Measurements from ENCODE around the gene CORO7.
"Not testable (repeated sequence)": the region's sequence is repeated elsewhere in the genome, so short reads cannot be mapped to it uniquely, and the experiment has no call there.

Gene CORO7

GRCh38 chr16:4349332-4349731 lies 67.1 kb downstream of the CORO7 start:
- DNase-seq, result no peak

DNA sequence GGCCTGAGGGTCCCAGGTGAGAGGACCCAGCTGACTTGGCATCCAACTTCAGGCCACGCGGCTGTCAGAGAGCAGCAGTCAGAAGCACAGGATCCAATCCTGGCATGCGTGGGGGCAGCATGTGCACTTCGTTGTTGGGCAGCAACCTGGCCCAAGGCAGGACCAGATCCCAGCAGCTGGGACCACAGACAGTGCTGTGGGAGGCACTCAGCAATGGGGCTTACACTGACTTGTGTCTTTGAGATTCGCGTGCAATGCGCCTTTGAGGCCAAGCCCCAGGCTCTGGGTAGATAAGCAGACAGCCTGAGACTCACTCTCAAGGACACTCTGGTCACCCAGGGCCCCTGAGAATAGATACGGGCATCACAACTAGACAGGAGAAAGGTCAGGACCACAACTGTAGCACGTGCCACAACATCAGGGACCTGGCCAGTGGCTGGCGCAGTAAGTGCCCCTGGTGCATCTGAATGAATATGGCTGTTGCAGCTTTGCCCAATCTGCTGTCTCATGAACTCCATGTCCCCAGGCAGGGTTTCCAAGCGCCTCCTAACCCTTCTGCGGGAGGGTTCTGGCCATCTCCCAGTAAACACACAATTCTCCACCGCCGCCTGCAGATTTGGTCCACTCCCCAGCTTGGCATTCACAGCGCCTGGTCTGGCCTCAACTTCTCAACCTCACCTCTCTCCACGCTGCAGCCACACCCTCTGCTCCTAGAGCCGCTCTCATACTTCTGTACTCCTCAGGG lies 68.5 kb downstream of the CORO7 start:
- DNase-seq, result no peak

DNA sequence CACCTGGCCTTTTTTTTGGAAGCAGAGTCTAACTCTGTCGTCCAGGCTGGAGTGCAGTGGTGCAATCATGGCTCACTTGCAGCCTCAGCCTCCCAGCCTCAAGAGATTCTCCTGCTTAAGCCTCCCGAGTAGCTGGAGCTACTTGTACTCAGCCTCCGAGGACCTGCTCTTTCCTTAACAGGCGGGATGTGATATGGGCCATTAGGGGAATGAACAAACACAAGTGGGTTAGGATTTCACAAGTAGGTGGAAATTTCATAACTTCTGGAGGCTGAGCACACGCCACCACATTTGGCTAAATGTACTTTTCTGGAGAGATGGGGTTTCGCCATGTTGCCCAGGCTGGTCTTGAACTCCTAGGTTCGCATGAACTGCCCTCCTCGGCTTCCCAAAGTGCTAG lies 69.4 kb downstream of the CORO7 start:
- no peak for DNase-seq

DNA sequence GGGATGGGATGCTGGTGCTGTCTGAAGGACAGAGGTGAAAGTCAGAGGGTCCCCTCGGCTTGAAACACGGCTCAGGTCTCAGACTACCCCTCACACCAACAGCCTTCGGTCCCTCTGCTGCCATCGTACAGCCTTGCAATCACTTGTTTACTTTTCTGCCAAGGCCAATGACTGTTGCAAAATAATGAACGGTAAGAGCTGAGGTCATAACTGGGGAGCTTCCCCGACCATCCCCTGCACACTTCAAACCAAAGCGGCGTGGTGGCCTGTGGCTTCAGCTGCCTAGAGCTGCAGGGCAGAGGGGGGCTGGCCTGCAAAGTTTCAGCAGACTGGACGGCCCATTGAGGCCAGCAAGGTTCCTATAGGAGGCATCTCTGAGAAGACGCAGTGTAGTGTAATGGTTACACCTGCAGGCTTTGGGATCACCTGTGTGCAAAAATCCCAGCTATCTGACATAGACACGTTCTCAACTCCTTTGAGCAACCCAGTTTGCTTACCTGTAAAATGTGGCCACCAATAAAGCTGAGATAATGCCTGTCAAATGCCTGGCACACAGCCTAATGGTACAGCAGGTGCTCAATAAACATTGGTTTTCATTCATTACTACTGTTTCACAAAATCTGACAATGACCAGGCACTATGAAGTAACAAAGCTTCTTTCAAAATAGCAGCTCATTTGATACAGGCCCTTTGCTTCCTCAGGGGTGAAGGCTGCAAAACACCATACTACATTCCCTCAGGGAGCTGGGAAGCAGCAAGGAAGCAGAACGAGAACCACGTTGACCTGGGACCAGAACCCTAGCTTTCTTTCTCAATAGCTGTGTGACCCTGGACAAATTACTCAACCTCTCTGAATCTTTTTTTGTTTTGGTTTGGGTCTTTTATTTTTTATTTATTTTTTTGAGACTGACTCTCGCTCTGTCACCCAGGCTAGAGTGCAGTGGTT lies 70.3 kb downstream of the CORO7 start:
- DNase-seq, result no peak

DNA sequence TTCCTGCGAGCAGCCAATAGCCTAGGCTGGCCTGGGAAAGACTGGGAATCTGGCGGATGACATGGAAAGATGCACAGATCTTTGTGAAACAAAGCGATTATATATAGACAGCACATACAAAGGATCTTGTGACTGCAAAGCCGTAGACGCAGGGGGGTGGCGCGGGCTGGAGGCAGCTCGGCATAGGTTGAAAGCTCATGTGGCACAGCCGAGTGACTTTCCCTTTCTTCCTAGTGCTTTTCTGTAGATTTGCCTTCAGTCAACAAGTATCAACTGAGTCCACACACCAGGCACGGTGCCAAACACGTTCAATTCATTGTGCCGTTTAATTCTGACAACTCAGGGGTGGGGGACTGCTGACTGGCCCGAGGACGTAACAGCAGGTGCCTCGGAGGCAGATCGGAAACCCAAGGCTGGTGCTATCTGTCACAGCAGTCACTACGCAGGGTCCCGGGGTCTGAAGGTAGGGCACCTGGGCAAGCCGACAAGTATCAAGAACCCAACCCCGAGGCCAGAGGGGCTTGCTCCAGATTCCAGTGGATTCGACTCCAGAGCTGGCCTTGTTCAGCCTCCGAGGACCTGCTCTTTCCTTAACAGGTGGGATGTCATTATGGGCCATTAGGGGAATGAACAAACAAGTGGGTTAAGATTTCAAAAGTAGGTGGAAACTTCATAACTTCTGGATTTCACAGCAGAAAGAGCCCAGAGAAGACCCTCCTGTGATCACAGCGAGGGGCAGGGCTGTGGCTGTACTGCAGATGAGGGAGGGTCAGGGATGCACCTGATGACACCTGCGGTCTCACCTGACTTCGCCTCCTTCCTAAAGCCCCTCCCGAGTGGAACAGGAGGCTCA lies 71.2 kb downstream of the CORO7 start:
- DNase-seq, result no peak

DNA sequence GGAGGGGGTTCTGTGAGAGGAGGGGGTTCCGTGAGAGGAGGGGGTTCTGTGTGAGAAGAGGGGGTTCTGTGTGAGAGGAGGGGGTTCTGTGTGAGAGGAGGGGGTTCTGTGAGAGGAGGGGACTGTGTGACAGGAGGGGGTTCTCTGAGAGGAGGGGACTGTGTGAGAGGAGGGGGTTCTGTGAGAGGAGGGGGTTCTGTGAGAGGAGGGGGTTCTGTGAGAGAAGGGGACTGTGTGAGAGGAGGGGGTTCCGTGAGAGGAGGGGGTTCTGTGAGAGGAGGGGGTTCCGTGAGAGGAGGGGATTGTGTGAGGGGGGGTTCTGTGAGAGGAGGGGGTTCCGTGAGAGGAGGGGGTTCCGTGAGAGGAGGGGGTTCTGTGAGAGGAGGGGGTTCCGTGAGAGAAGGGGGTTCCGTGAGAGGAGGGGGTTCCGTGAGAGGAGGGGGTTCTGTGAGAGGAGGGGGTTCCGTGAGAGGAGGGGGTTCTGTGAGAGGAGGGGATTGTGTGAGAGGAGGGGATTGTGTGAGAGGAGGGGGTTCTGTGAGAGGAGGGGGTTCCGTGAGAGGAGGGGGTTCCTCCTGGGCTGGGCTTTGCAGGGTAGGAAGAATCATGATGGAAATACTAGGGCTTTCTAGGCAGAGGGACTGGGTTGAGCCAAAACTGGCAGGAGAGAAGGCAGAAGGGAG lies 72.0 kb downstream of the CORO7 start:
- not testable (repeated sequence) for DNase-seq

DNA sequence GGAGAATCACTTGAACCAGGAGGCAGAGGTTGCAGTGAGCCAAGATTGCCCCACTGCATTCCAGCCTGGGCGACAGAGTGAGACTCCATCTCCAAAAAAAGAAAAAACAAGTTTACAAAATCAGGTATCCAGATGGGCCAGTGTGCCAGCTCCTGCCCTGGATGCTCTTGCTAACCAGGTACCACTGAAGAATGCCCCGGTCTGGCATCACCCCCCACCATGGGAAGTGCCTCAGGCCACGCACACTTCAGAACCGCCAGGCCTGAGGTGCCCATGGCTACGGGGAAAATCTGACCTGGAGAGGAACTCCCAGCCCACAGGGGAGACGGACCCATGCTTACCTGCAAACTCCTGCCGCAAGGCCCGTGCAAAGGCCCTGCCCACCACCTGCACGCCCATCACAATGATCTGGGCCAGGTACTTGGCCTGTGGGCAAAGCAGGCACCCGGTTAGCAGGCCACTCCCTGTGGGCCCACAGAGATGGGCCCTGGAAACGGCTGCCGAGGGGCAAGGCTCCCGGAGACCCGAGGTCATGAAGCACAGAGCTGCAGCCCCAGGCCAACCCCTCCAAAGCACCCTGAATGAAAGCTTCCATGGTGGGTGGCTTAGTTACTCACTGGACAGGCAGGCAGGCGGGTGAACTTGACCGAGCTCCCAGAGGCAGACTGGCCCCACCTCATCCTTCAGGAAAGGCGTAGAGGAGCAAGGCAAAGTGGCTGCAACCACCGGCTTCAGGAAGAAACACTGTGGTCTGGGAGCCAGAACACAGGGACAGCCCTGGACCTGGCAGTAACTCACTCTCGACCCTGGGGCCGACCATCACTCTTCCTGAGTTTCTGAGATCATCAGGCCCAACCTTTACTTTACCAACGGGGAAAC lies 73.3 kb downstream of the CORO7 start:
- no peak for DNase-seq

- no peak for DNase-seq
These were observed 75.1 kb downstream of the CORO7 start for GRCh38 chr16:4341250-4341649.

- no peak for DNase-seq
These were observed 76.0 kb downstream of the CORO7 start for GRCh38 chr16:4340443-4340842.

- no peak for DNase-seq
These were observed 76.5 kb downstream of the CORO7 start for GRCh38 chr16:4339909-4340308.

DNA sequence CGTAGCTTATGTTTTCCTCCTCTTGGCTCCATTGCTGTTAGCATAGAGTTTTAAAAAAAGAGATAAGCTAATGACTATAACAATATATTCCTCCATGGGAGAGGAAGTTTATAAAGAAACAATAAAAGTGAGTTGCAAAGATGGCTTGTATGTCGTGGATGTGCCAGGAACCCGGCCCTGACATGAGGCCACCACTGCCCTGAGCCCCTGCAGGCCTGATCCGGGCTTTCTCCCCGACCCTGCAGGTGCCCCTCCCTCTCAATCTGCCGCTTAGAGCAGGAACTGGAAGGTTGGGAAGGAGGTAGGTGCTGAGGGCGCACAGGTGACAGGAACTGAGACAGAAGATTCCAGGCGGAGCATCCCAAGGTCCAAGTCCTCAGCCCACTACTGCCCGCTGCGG lies 76.9 kb downstream of the CORO7 start:
- DNase-seq, result no peak

DNA sequence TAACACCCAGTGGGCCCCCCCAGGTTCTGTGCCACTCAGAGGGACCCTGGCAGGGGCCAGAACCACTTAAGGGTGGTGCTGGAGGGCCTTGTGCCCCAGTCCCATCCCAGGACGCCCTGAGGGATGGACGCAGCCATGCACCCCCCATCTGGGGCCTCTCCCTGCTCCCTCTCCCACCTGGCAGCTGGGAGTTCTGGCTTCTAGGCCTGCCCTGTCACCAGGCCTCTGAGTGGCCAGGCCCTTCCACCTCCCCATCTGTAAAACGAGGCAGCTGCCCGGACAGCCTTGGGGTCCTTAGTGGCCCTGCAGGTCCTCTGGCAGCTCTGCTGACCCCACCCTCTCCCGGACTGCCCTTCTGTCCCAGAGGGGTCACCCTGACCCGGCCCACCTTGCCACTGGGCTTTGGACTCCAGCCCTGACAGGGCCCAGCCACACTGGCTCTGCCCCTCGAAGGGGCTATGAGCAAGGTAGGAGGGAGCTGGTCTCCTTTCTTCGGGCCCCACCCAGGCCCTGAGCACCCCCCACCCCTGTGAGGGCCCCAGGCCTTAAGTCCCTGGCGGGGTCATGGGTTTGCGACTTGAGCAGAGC lies 77.6 kb downstream of the CORO7 start:
- no peak for DNase-seq

DNA sequence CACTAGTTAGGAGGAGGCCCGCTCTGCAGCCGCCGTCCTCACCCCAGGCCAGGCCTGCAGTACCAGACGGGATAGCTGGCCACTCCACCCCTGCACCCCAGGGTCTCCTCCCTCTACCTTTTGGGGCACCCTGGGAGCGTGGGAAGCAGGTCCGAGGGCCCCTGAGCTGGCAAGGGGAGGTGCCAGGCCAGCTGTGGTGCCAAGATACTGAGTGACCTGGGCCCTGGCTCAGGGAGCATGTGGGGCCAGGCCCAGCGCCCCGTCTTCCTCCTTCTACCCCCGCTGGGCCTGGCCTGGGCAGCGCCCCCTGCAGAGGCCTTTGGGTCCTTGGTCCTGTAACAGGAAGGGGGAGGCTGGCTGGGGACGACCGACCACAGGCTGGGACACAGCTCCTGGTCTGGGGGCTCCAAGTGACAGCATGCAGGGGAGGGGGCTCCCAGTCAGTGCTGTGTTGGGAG lies 78.2 kb downstream of the CORO7 start:
- DNase-seq, result no peak

DNA sequence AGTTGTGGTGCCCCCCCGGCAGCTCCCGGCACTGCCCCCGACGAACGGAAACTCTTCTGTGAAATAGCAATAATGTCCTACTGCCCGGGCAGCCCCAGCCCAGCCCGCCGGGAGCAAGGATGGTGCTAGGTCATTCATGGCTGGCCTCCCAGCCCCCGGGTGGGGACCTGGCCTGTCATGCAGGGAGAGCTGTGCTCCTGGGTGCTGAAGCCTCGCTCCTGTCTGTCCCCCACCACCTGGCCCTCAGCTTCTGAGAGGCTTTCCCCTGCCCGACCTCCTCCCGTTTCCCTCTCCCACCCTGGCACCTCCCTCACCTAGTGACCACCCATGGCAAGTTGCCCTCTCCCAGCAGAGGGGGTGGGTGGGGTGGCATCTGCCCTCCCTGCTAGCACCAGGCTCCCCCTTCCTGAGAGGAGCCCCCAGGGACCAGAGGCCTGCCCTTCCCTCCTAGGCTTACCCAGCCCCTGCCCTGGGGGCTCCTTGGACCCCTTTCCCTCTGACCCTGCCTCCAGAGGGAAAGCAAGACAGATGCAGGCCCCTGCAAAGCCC lies 78.8 kb downstream of the CORO7 start:
- DNase-seq, result no peak

- DNase-seq, result no peak
These were observed 79.5 kb downstream of the CORO7 start for GRCh38 chr16:4336701-4337539.

- no peak for DNase-seq
These were observed 81.5 kb downstream of the CORO7 start for GRCh38 chr16:4334724-4335495.

- DNase-seq, result not testable (repeated sequence)
These were observed 82.7 kb downstream of the CORO7 start for GRCh38 chr16:4333714-4334113.

DNA sequence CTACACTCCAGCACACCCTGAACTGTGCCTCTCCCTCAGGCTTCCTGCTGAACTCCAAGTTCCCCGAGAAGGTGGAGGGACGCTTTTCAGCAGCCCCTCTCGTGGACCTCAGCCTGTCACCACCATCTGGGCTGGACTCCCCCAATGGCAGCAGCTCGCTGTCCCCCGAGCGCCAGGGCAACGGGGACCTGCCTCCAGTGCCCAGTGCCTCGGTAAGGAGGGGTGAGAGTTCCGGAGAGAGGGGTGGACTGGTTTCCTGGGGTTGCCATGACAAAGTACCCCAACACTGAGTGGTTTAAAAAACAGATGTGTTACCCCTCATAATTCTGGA lies 83.1 kb downstream of the CORO7 start:
- DNase-seq, result no peak
